Loucy (cell line): Measurements from ENCODE around the gene NFYA.
A peak's percentile ranks its signal among the peaks of the same experiment; 100 is the strongest.

ENCODE experiments used
- H2AFZ ChIP-seq: fragments of 200-600 bp; sonication (generic); 2 replicates; pipeline ENCODE4 v1.6.0; 2016; ENCODE audit warnings: antibody characterized with exemption, mild to moderate bottlenecking, low read length, moderate library complexity
- H3F3A ChIP-seq: fragments of 200-600 bp; 2 replicates; pipeline ENCODE4 v1.6.0; 2016; ENCODE audit warnings: antibody characterized with exemption, low read depth, mild to moderate bottlenecking
- H3K27me3 ChIP-seq: fragments of 200-600 bp; sonication (generic); 2 replicates; pipeline ENCODE4 v1.6.1; 2014; ENCODE audit warnings: low read length, mild to moderate bottlenecking; ENCODE audit not compliant: insufficient read depth, poor library complexity, severe bottlenecking
- H3K36me3 ChIP-seq: fragments of 200-600 bp; sonication (generic); 2 replicates; pipeline ENCODE4 v1.6.1; 2016; ENCODE audit warnings: low read length; ENCODE audit not compliant: insufficient read depth
- H3K4me1 ChIP-seq: fragments of 200-600 bp; sonication (generic); 2 replicates; pipeline ENCODE4 v1.5.1; 2014; ENCODE audit warnings: low read length, mild to moderate bottlenecking; ENCODE audit not compliant: insufficient read depth, poor library complexity, severe bottlenecking
- H3K4me2 ChIP-seq: fragments of 200-600 bp; sonication (generic); 2 replicates; pipeline ENCODE4 v1.6.0; 2014; ENCODE audit warnings: antibody characterized with exemption, low read length, low read depth, mild to moderate bottlenecking; ENCODE audit not compliant: poor library complexity, severe bottlenecking
- H3K4me3 ChIP-seq: fragments of 200-600 bp; sonication (generic); 2 replicates; pipeline ENCODE4 v1.5.1; 2014; ENCODE audit warnings: low read length, mild to moderate bottlenecking, mixed read lengths; ENCODE audit not compliant: poor library complexity, severe bottlenecking
- H3K79me2 ChIP-seq: fragments of 200-600 bp; sonication (generic); 2 replicates; pipeline ENCODE4 v1.6.1; 2014; ENCODE audit warnings: low read length; ENCODE audit not compliant: insufficient read depth
- H3K9ac ChIP-seq: fragments of 200-600 bp; sonication (generic); 2 replicates; pipeline ENCODE4 v1.6.0; 2014; ENCODE audit warnings: mild to moderate bottlenecking, low read depth, low read length, moderate library complexity; ENCODE audit not compliant: poor library complexity, severe bottlenecking
- H3K9me2 ChIP-seq: fragments of 200-600 bp; sonication (generic); replicated peaks from 2 replicates; pipeline ENCODE4 v1.6.1; 2016; ENCODE audit warnings: low read depth, low read length, mixed read lengths
- H3K9me3 ChIP-seq: fragments of 200-600 bp; sonication (generic); 2 replicates; pipeline ENCODE4 v1.6.1; 2014; ENCODE audit warnings: mild to moderate bottlenecking, antibody characterized with exemption, low read length, low read depth; ENCODE audit not compliant: insufficient read depth
- H4K20me1 ChIP-seq: fragments of 200-600 bp; sonication (generic); 2 replicates; pipeline ENCODE4 v1.6.0; 2014; ENCODE audit warnings: antibody characterized with exemption, low read length, mild to moderate bottlenecking; ENCODE audit not compliant: insufficient read depth, poor library complexity, severe bottlenecking
- CTCF ChIP-seq: fragments of 200-600 bp; sonication (generic); conservative IDR thresholded peaks from 2 replicates; pipeline ENCODE4 v1.5.1; 2014; ENCODE audit warnings: mild to moderate bottlenecking, antibody characterized with exemption, low read length
- EZH2phosphoT487 ChIP-seq: fragments of 200-600 bp; IDR thresholded peaks from 2 replicates; pipeline ENCODE4 v1.6.1; 2018; ENCODE audit warnings: antibody characterized with exemption, mild to moderate bottlenecking, moderate library complexity, borderline replicate concordance

Gene NFYA

GRCh38 chr6:41051873-41052272, 20.9 kb upstream of the NFYA start:
- Histone ChIP-seq H3F3A (no peaks in the 10 kb centered on the region), H4K20me1 (no peaks in the 10 kb centered on the region), H3K4me1 (peaks cover 38% of the 10 kb centered on the region), H3K4me3 (peak overlapping the region; percentile 22), H3K36me3 (no peaks in the 10 kb centered on the region), H3K27me3 (no peaks in the 10 kb centered on the region), H3K9ac (no peak overlapping the region), H2AFZ (peak overlapping the region; percentile 68), H3K9me2 (no peaks in the 10 kb centered on the region), H3K79me2 (no peaks in the 10 kb centered on the region), H3K4me2 (peak overlapping the region; percentile 55), H3K9me3 (no peaks in the 10 kb centered on the region)
- TF ChIP-seq CTCF (no peak), EZH2phosphoT487 (no peak)

DNA sequence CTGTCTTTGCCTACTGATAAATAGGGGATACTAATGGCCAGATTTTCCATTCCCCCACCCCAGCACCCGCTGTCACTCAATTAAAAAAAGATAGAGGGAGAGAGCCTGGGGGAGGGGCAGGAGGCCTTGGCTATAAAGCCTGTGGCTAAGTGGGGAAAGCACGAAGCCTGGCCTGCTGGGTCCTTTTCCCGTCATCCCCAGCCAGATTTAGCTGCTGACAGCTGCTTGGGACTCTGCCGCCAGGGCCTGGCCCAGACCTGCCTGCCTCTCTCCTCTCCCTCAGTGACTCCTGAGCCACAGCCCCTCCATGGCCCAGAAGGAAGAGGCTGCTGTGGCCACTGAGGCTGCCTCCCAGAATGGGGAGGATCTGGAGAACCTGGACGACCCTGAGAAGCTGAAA, 19.7 kb upstream of the NFYA start, which contains the start of gene APOBEC2:
APOBEC2 (plus strand) TSS at position 162 of the 400 bp plus-strand sequence; CDS start at position 308, 146 bp downstream.
- H3K9me3 ChIP-seq, result no peaks in the 10 kb centered on the region
- H4K20me1 ChIP-seq, result no peaks in the 10 kb centered on the region
- H3F3A ChIP-seq, result no peaks in the 10 kb centered on the region
- no peaks in the 10 kb centered on the region for H3K27me3 ChIP-seq
- peak within 1 kb of the TSS; percentile 22 for H3K4me3 ChIP-seq
- no peaks in the 10 kb centered on the region for H3K9me2 ChIP-seq
- peak within 1 kb of the TSS; percentile 68 for H2AFZ ChIP-seq
- TF ChIP-seq EZH2phosphoT487 (no peak), CTCF (no peak)
- no peaks in the 10 kb centered on the region for H3K79me2 ChIP-seq
- H3K36me3 ChIP-seq, result no peaks in the 10 kb centered on the region
- peak within 1 kb of the TSS; percentile 28 for H3K9ac ChIP-seq
- peak within 1 kb of the TSS; percentile 55 for H3K4me2 ChIP-seq
- H3K4me1 ChIP-seq, result peaks cover 38% of the 10 kb centered on the region

DNA sequence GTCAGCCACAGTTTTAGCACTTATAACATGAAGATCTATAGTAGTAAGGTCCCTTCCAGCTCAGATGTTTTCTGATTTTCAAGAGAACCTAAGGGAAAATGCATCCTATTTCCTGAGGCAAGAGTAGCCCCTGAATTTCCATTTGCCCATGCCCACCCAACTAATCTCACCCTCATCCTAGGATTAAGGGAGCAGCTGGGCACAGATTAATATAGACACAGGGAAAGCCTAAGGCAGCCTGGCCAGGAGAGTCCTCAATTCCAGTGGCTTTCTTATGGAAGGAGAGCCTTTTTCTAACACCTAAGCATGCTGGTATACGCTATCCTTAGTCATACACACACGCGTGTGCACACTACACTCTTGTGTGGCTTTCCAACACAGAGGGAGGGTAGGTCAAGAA, 18.3 kb upstream of the NFYA start:
- no peak overlapping the region for H3K4me3 ChIP-seq
- no peak overlapping the region for H2AFZ ChIP-seq
- H3K4me2 ChIP-seq, result no peak overlapping the region
- H3K9ac ChIP-seq, result no peak overlapping the region
- H3K9me3 ChIP-seq, result no peaks in the 10 kb centered on the region
- H3K79me2 ChIP-seq, result no peaks in the 10 kb centered on the region
- no peaks in the 10 kb centered on the region for H3K9me2 ChIP-seq
- no peaks in the 10 kb centered on the region for H3K36me3 ChIP-seq
- H3K27me3 ChIP-seq, result no peaks in the 10 kb centered on the region
- no peaks in the 10 kb centered on the region for H4K20me1 ChIP-seq
- peaks cover 49% of the 10 kb centered on the region for H3K4me1 ChIP-seq
- TF ChIP-seq EZH2phosphoT487, result no peak
- no peak for TF ChIP-seq CTCF
- H3F3A ChIP-seq, result no peaks in the 10 kb centered on the region
